Measurements from ENCODE around the gene ENGASE.

Gene ENGASE

DNA sequence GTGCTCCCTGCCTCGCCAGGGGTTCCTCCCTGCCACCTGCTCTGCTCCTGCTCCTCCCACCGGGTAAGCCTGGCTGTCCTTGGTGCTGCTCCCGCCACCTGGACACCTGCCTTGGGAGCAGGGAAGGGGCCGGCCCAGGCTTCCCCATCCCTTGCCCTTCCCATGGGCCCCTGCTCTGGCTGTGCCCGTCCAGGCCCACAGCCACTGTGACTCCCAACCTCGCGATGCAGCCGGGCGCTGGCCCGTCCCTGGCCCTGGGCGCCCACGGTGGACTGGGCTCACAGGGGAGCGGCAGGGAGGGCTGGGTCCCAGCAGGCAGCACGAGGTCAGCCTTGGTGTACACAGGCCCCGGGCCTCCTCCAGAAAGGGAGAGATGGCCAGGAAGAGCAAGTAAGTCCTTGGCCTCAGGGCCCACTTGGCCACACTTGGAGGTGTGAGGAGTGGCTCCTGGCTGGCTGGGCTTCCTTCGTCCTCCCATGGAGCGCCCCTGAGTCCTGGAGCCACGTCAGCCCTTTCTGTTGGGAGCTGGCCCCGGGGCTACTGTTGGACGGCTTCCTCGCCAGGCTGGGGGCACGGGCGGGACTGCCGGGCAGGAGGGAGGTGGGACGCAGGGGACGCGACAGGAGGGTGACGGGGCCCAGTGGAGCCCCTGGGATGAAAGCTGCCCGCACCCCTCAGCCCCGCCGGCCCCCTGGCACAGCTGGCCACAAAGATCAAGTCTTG is 15.3 kb downstream of the ENGASE start:
- H3K27ac Mint-ChIP-seq = no peak overlapping the region
- H3K27me3 Mint-ChIP-seq (ENCODE audit: low read depth, poor library complexity) = no peaks in the 10 kb centered on the region
- peaks cover 31% of the 10 kb centered on the region for H3K4me1 Mint-ChIP-seq
- no peak for DNase-seq
- no peaks in the 10 kb centered on the region for H3K36me3 Mint-ChIP-seq (ENCODE audit: low read depth)
- TF ChIP-seq, protein P1, sequence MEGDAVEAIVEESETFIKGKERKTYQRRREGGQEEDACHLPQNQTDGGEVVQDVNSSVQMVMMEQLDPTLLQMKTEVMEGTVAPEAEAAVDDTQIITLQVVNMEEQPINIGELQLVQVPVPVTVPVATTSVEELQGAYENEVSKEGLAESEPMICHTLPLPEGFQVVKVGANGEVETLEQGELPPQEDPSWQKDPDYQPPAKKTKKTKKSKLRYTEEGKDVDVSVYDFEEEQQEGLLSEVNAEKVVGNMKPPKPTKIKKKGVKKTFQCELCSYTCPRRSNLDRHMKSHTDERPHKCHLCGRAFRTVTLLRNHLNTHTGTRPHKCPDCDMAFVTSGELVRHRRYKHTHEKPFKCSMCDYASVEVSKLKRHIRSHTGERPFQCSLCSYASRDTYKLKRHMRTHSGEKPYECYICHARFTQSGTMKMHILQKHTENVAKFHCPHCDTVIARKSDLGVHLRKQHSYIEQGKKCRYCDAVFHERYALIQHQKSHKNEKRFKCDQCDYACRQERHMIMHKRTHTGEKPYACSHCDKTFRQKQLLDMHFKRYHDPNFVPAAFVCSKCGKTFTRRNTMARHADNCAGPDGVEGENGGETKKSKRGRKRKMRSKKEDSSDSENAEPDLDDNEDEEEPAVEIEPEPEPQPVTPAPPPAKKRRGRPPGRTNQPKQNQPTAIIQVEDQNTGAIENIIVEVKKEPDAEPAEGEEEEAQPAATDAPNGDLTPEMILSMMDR (IDR thresholded peaks at IDR 0.05) = no peak
- H3K9me3 Mint-ChIP-seq = no peaks in the 10 kb centered on the region
- H3K4me3 Mint-ChIP-seq = no peak overlapping the region

DNA sequence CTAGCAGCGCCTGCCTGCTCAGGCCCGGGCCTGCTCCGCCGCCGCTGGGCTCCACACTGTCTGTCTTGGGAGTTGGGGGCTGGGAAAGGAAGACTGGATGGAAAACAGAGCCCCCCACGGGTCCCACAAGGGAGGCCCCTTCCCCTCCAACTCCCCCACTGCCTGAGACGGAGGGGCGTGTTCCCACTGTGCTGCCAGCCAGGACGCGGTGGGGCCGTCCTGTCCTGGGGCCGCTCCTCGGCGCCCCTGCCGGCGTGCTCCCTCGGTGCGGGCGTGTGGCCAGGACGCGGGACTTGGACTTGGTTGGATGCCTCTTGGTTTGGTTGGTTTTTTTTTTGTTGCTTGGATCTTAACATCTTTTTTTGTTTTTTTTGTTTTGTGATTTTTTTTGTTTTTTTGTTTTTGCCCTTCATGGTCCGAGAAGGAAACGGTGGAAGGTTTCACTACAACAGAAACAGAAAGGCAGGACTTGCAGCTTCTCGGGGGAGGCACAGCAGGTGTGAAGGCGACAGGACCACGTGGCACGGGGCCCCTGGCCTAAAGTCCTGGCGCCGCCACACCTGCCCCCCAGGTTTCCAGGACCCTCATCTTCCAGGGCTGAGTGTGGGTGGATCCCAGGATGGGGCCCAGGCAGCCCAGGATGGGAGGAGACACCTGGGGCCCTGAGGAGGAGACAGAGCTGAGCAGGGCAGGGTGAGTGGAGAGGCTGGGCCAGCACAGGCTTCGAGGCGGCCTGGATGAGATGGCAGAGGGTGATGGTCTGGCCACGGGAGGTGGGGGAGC is 16.0 kb downstream of the ENGASE start:
- Mint-ChIP-seq H3K27me3 (ENCODE audit: low read depth, poor library complexity) (no peaks in the 10 kb centered on the region), H3K9me3 (no peaks in the 10 kb centered on the region), H3K4me3 (peak overlapping the region; percentile 18), H3K4me1 (peaks cover 34% of the 10 kb centered on the region), H3K27ac (peak overlapping the region; percentile 16), H3K36me3 (ENCODE audit: low read depth) (no peaks in the 10 kb centered on the region)
- TF ChIP-seq, protein P1 (IDR thresholded peaks at IDR 0.05) = peak; percentile 3
- DNase-seq = peak; percentile 38

DNA sequence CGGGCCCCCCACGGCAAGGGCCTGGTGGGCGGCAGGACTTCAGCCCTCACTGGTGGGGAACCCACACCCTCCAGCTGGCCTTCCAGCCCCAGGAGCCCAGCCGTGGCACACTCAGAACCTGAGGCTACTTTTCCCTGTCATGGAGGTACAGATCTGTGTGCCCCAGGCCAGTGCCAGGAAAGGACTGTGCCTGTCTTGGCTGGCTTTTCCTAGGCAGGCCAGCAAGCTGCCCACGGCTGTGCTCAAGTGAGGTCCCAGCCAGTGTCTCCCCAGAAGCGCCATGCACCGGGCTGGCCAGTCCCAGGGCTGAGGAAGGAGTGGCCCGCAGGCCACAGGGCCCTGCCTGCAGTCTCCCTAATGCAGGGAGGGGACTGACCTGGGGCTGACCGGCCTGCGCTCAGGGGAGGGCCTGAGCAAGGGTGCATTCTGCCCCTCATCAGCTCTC is 16.6 kb downstream of the ENGASE start:
- TF ChIP-seq, protein P1 (IDR thresholded peaks at IDR 0.05) = no peak
- no peak overlapping the region for H3K27ac Mint-ChIP-seq
- H3K36me3 Mint-ChIP-seq (ENCODE audit: low read depth) = no peaks in the 10 kb centered on the region
- H3K27me3 Mint-ChIP-seq (ENCODE audit: low read depth, poor library complexity) = no peaks in the 10 kb centered on the region
- H3K4me1 Mint-ChIP-seq = peaks cover 40% of the 10 kb centered on the region
- H3K4me3 Mint-ChIP-seq = no peak overlapping the region
- no peak for DNase-seq
- no peaks in the 10 kb centered on the region for H3K9me3 Mint-ChIP-seq

DNA sequence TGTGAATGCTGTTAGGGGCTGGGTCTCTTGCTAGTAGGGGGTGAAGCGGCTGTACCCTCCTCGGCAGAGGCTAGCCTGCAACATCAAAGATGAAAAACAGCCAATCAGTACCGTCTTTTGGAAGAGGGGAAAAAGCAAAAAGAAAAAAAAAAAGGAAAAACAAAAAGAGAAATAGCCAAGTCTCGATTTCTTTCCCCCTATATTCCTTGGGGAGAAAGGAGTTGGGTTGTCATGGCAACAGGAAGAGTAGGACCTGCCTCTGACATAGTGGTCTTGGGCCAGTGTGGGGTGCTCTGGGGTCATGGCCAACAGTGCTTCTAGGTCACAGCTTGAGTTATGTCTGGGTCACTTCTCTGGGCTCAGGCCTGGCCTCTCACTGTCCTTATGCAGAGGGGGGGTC is 17.9 kb downstream of the ENGASE start:
- DNase-seq = no peak
- Mint-ChIP-seq H3K27ac (no peak overlapping the region), H3K9me3 (no peaks in the 10 kb centered on the region), H3K4me1 (peaks cover 45% of the 10 kb centered on the region), H3K27me3 (ENCODE audit: low read depth, poor library complexity) (no peaks in the 10 kb centered on the region), H3K36me3 (ENCODE audit: low read depth) (no peaks in the 10 kb centered on the region), H3K4me3 (no peak overlapping the region)
- TF ChIP-seq, protein P1 (IDR thresholded peaks at IDR 0.05) = no peak

DNA sequence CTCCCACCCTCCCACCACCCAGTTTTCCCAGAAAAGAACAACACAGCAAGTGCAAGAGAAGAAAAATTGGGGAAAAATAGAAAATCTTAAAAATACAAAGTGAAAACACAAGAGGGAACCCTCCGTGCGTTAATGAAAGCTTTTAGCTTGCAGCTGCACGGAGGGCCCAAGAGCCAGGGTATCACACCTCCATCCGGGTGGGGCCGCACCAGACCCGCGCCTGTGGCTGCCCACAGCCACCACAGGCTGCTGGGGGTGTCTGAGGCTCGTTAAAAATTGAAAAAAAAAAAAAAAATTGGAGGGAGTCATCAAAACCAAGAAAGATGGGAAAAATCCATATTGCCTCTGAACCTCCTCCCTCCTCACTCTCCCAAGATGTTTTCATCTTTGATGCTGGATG is 18.6 kb downstream of the ENGASE start:
- no peak for DNase-seq
- H3K27me3 Mint-ChIP-seq (ENCODE audit: low read depth, poor library complexity) = peaks cover 6% of the 10 kb centered on the region
- no peaks in the 10 kb centered on the region for H3K9me3 Mint-ChIP-seq
- H3K4me1 Mint-ChIP-seq = peaks cover 52% of the 10 kb centered on the region
- TF ChIP-seq, protein P1 (IDR thresholded peaks at IDR 0.05) = no peak
- no peaks in the 10 kb centered on the region for H3K36me3 Mint-ChIP-seq (ENCODE audit: low read depth)
- H3K27ac Mint-ChIP-seq = no peak overlapping the region
- H3K4me3 Mint-ChIP-seq = no peak overlapping the region
